ENCODE results near the gene IMPA2.

GRCh38 chr18:12013186-12013916 lies 32.0 kb downstream of the IMPA2 start:
- TF ChIP-seq TAF1 (IDR thresholded peaks at IDR 0.05; ENCODE audit: borderline replicate concordance, low read depth, low read length) (no peak), POLR2A (IDR thresholded peaks at IDR 0.05; ENCODE audit: low read depth, low read length) (no peak)

Measured in GM12892 (cell line).